GM18868 (cell line): ENCODE results near the gene AKAP3.
A peak's percentile ranks its signal among the peaks of the same experiment; 100 is the strongest.

Source experiments
- ATAC-seq: cut with Tn5 transposase; IDR thresholded peaks from one replicate; pipeline ENCODE4 v1.9.1; 2021; ENCODE audit warnings: mild to moderate bottlenecking, moderate library complexity; ENCODE audit not compliant: unreplicated experiment

Gene AKAP3

GRCh38 chr12:4648501-4649357, at the start of gene AKAP3, which contains the start of gene NDUFA9:
TSS of gene AKAP3 (minus strand) at chr12:4649051. CDS start at chr12:4638196, 10,855 bp downstream.
TSS of gene NDUFA9 (plus strand) at chr12:4649114. CDS start at chr12:4649127, 13 bp downstream.
- ATAC-seq, result peak; percentile 87

- ATAC-seq, result no peak
Observed at GRCh38 chr12:4690760-4691159, 41.9 kb upstream of the AKAP3 start.

- no peak for ATAC-seq
Observed at GRCh38 chr12:4685317-4685716, 36.5 kb upstream of the AKAP3 start.

GRCh38 chr12:4681732-4682131, 32.9 kb upstream of the AKAP3 start:
- no peak for ATAC-seq

- no peak for ATAC-seq
Observed at GRCh38 chr12:4679711-4680110, 30.9 kb upstream of the AKAP3 start.

GRCh38 chr12:4665236-4665635, 16.4 kb upstream of the AKAP3 start:
- ATAC-seq, result no peak

GRCh38 chr12:4663971-4664505, 15.2 kb upstream of the AKAP3 start:
- no peak for ATAC-seq

- no peak for ATAC-seq
Observed at GRCh38 chr12:4653691-4654090, 4.8 kb upstream of the AKAP3 start.

- no peak for ATAC-seq
Observed at GRCh38 chr12:4653257-4653656, 4.4 kb upstream of the AKAP3 start.

- no peak for ATAC-seq
Observed at GRCh38 chr12:4649358-4649661, 459 bp upstream of the AKAP3 start.

GRCh38 chr12:4648104-4648500, 749 bp downstream of the AKAP3 start:
- no peak for ATAC-seq

- no peak for ATAC-seq
Observed at GRCh38 chr12:4645023-4645422, 3.8 kb downstream of the AKAP3 start.

GRCh38 chr12:4643747-4644146, 5.1 kb downstream of the AKAP3 start:
- ATAC-seq, result peak; percentile 80

GRCh38 chr12:4630262-4630661, 18.6 kb downstream of the AKAP3 start:
- no peak for ATAC-seq

GRCh38 chr12:4628406-4628805, 20.4 kb downstream of the AKAP3 start:
- no peak for ATAC-seq

GRCh38 chr12:4626543-4626942, 22.3 kb downstream of the AKAP3 start:
- no peak for ATAC-seq

- no peak for ATAC-seq
Observed at GRCh38 chr12:4621511-4621910, 27.3 kb downstream of the AKAP3 start.

GRCh38 chr12:4615667-4616066, 33.2 kb downstream of the AKAP3 start:
- no peak for ATAC-seq

- no peak for ATAC-seq
Observed at GRCh38 chr12:4610481-4610880, 38.4 kb downstream of the AKAP3 start.

GRCh38 chr12:4609071-4609470, 39.8 kb downstream of the AKAP3 start:
- no peak for ATAC-seq

GRCh38 chr12:4607056-4607455, 41.8 kb downstream of the AKAP3 start:
- no peak for ATAC-seq

- peak; percentile 97 for ATAC-seq
Observed at GRCh38 chr12:4604684-4605193, 44.1 kb downstream of the AKAP3 start.
